GM23338 (cell line): ENCODE results near the gene CLPSL2. TPM values are rescaled to one million over a fixed set of nuclear protein-coding genes. Genes with fewer than 3 reads are reported as not detected.
A peak's percentile ranks its signal among the peaks of the same experiment; 100 is the strongest.

Source experiments
- ATAC-seq: fragments of 200-7000 bp; cut with Tn5 transposase; 3 replicates; pipeline ENCODE4 v1.9.1; 2020
- DNase-seq: peaks from one replicate; pipeline ENCODE4 v3.0.0-alpha.2; 2015; ENCODE audit warnings: low spot score
- H2AFZ ChIP-seq: fragments of 200-600 bp; sonication (generic); 2 replicates; pipeline ENCODE4 v1.8.0; 2016; ENCODE audit warnings: antibody characterized with exemption, mild to moderate bottlenecking, moderate library complexity
- H3F3A ChIP-seq: fragments of 200-600 bp; sonication (generic); replicated peaks from 2 replicates; pipeline ENCODE4 v1.8.0; 2017; ENCODE audit warnings: antibody characterized with exemption, mixed run types, low read depth
- H3K27ac ChIP-seq: fragments of 200-600 bp; sonication (generic); 2 replicates; pipeline ENCODE4 v1.6.1; 2016; ENCODE audit warnings: low read depth
- H3K27me3 ChIP-seq: fragments of 200-600 bp; sonication (generic); 2 replicates; pipeline ENCODE4 v1.8.0; 2016; ENCODE audit warnings: mild to moderate bottlenecking, mixed run types, moderate library complexity; ENCODE audit not compliant: insufficient read depth
- H3K36me3 ChIP-seq: fragments of 200-600 bp; sonication (generic); 2 replicates; pipeline ENCODE4 v1.8.0; 2016; ENCODE audit warnings: mild to moderate bottlenecking; ENCODE audit not compliant: insufficient read depth
- H3K4me1 ChIP-seq: fragments of 200-600 bp; sonication (generic); 2 replicates; pipeline ENCODE4 v1.8.0; 2016; ENCODE audit warnings: mild to moderate bottlenecking, moderate library complexity; ENCODE audit not compliant: insufficient read depth
- H3K4me2 ChIP-seq: fragments of 200-600 bp; sonication (generic); 2 replicates; pipeline ENCODE4 v1.7.1; 2017; ENCODE audit warnings: mixed run types
- H3K4me3 ChIP-seq: fragments of 200-600 bp; sonication (generic); 2 replicates; pipeline ENCODE4 v1.6.1; 2016; ENCODE audit warnings: mixed run types
- H3K79me2 ChIP-seq: fragments of 200-600 bp; sonication (generic); replicated peaks from 2 replicates; pipeline ENCODE4 v1.8.0; 2017; ENCODE audit warnings: mild to moderate bottlenecking; ENCODE audit not compliant: insufficient read depth
- H3K9me2 ChIP-seq: fragments of 200-600 bp; sonication (generic); 2 replicates; pipeline ENCODE4 v1.8.0; 2017; ENCODE audit not compliant: insufficient read depth
- H4K20me1 ChIP-seq: fragments of 200-600 bp; sonication (generic); replicated peaks from 2 replicates; pipeline ENCODE4 v1.8.0; 2017; ENCODE audit warnings: mild to moderate bottlenecking; ENCODE audit not compliant: insufficient read depth
- H3K27ac Mint-ChIP-seq: 2 replicates; pipeline ENCODE4 v1.8.0; 2020; ENCODE audit warnings: inconsistent platforms, mild to moderate bottlenecking, moderate library complexity, mixed read lengths
- H3K27me3 Mint-ChIP-seq: 3 replicates; pipeline ENCODE4 v1.8.0; 2022; ENCODE audit warnings: low read depth, mild to moderate bottlenecking, moderate library complexity, mixed read lengths, inconsistent platforms; ENCODE audit not compliant: insufficient read depth, poor library complexity
- H3K36me3 Mint-ChIP-seq: 3 replicates; pipeline ENCODE4 v1.8.0; 2021; ENCODE audit warnings: low read depth, mild to moderate bottlenecking, inconsistent platforms, moderate library complexity, mixed read lengths
- H3K4me1 Mint-ChIP-seq: 3 replicates; pipeline ENCODE4 v1.8.0; 2020; ENCODE audit warnings: mild to moderate bottlenecking, inconsistent platforms, mixed read lengths
- H3K4me3 Mint-ChIP-seq: 3 replicates; pipeline ENCODE4 v1.8.0; 2021; ENCODE audit warnings: moderate library complexity, mild to moderate bottlenecking, inconsistent platforms, mixed read lengths
- H3K9me3 Mint-ChIP-seq: 3 replicates; pipeline ENCODE4 v1.8.0; 2020; ENCODE audit warnings: moderate library complexity, mild to moderate bottlenecking, inconsistent platforms, mixed read lengths
- CREB1 ChIP-seq: fragments of 250-450 bp; sonication (Bioruptor Pico); IDR thresholded peaks from 2 replicates; pipeline ENCODE4 v1.5.0; 2020; ENCODE audit warnings: low read depth, mild to moderate bottlenecking, moderate library complexity
- ETS1 ChIP-seq: IDR thresholded peaks from 2 replicates; pipeline ENCODE4 v1.6.1; 2016; ENCODE audit warnings: antibody characterized with exemption
- EZH2 ChIP-seq: fragments of 200-600 bp; sonication (generic); IDR thresholded peaks from one replicate; pipeline ENCODE4 v1.8.0; 2017; ENCODE audit warnings: antibody characterized with exemption, mild to moderate bottlenecking, low read depth; ENCODE audit not compliant: unreplicated experiment
- EZH2phosphoT487 ChIP-seq: fragments of 200-600 bp; sonication (generic); IDR thresholded peaks from one replicate; pipeline ENCODE4 v1.8.1; 2018; ENCODE audit warnings: antibody characterized with exemption; ENCODE audit not compliant: unreplicated experiment
- JUNB ChIP-seq: IDR thresholded peaks from one replicate; pipeline ENCODE4 v1.6.1; 2016; ENCODE audit warnings: antibody characterized with exemption; ENCODE audit not compliant: unreplicated experiment
- NANOG ChIP-seq: IDR thresholded peaks from 2 replicates; pipeline ENCODE4 v1.6.1; 2016; ENCODE audit warnings: antibody characterized with exemption, borderline replicate concordance
- POLR2AphosphoS5 ChIP-seq: IDR thresholded peaks from 2 replicates; pipeline ENCODE4 v1.6.1; 2016; ENCODE audit warnings: antibody characterized with exemption, low read depth
- REST ChIP-seq: IDR thresholded peaks from one replicate; pipeline ENCODE4 v1.6.1; 2018; ENCODE audit warnings: antibody characterized with exemption; ENCODE audit not compliant: unreplicated experiment
- STAT1 ChIP-seq: IDR thresholded peaks from one replicate; pipeline ENCODE4 v1.6.1; 2016; ENCODE audit warnings: antibody characterized with exemption; ENCODE audit not compliant: unreplicated experiment
- polyA plus RNA-seq: library from polyadenylated mRNA; unstranded; fragments of >200 nt; fragmentation: Nextera tagmentation; extraction: Ambion mirVana; gene quantifications from 2 replicates; pipeline ENCODE4 v1.2.1, GENCODE V29; 2016
- total RNA-seq: library from RNA; depleted of rRNA; stranded (reverse); fragments of >200 nt; shearing (Covaris generic); gene quantifications from 2 replicates; pipeline ENCODE4 v1.2.3, GENCODE V29; 2014
- TF ChIP-seq, protein P1 (sequence below): fragments of 250-450 bp; sonication (Bioruptor Pico); IDR thresholded peaks from 2 replicates; pipeline ENCODE4 v1.5.0; 2020; ENCODE audit warnings: mild to moderate bottlenecking, moderate library complexity

CLPSL2 gene
- total and polyA plus RNA-seq, 2 experiments from 2014 or later, result 2.9 to 3.1 TPM

- DNase-seq (no peak), ATAC-seq (no peak; the same call in 2 of the 3 replicates)
- TF ChIP-seq EZH2, result no peak
- no peak for TF ChIP-seq ETS1
- no peak for TF ChIP-seq EZH2phosphoT487
- no peak for TF ChIP-seq STAT1
- TF ChIP-seq REST, result no peak
- no peak for TF ChIP-seq POLR2AphosphoS5
- TF ChIP-seq CREB1 (CRISPR knock-in tag), result no peak
- TF ChIP-seq JUNB, result no peak
- TF ChIP-seq, protein P1, sequence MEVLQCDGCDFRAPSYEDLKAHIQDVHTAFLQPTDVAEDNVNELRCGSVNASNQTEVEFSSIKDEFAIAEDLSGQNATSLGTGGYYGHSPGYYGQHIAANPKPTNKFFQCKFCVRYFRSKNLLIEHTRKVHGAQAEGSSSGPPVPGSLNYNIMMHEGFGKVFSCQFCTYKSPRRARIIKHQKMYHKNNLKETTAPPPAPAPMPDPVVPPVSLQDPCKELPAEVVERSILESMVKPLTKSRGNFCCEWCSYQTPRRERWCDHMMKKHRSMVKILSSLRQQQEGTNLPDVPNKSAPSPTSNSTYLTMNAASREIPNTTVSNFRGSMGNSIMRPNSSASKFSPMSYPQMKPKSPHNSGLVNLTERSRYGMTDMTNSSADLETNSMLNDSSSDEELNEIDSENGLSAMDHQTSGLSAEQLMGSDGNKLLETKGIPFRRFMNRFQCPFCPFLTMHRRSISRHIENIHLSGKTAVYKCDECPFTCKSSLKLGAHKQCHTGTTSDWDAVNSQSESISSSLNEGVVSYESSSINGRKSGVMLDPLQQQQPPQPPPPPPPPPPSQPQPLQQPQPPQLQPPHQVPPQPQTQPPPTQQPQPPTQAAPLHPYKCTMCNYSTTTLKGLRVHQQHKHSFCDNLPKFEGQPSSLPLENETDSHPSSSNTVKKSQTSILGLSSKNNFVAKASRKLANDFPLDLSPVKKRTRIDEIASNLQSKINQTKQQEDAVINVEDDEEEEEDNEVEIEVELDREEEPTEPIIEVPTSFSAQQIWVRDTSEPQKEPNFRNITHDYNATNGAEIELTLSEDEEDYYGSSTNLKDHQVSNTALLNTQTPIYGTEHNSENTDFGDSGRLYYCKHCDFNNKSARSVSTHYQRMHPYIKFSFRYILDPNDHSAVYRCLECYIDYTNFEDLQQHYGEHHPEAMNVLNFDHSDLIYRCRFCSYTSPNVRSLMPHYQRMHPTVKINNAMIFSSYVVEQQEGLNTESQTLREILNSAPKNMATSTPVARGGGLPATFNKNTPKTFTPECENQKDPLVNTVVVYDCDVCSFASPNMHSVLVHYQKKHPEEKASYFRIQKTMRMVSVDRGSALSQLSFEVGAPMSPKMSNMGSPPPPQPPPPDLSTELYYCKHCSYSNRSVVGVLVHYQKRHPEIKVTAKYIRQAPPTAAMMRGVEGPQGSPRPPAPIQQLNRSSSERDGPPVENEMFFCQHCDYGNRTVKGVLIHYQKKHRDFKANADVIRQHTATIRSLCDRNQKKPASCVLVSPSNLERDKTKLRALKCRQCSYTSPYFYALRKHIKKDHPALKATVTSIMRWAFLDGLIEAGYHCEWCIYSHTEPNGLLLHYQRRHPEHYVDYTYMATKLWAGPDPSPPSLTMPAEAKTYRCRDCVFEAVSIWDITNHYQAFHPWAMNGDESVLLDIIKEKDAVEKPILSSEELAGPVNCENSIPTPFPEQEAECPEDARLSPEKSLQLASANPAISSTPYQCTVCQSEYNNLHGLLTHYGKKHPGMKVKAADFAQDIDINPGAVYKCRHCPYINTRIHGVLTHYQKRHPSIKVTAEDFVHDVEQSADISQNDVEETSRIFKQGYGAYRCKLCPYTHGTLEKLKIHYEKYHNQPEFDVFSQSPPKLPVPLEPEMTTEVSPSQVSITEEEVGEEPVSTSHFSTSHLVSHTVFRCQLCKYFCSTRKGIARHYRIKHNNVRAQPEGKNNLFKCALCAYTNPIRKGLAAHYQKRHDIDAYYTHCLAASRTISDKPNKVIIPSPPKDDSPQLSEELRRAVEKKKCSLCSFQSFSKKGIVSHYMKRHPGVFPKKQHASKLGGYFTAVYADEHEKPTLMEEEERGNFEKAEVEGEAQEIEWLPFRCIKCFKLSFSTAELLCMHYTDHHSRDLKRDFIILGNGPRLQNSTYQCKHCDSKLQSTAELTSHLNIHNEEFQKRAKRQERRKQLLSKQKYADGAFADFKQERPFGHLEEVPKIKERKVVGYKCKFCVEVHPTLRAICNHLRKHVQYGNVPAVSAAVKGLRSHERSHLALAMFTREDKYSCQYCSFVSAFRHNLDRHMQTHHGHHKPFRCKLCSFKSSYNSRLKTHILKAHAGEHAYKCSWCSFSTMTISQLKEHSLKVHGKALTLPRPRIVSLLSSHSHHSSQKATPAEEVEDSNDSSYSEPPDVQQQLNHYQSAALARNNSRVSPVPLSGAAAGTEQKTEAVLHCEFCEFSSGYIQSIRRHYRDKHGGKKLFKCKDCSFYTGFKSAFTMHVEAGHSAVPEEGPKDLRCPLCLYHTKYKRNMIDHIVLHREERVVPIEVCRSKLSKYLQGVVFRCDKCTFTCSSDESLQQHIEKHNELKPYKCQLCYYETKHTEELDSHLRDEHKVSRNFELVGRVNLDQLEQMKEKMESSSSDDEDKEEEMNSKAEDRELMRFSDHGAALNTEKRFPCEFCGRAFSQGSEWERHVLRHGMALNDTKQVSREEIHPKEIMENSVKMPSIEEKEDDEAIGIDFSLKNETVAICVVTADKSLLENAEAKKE (CRISPR knock-in tag), result no peak
- TF ChIP-seq NANOG, result no peak
- H3K9me2 ChIP-seq, result no peaks in the 10 kb centered on the region
- H3F3A ChIP-seq, result peaks cover 30% of the 10 kb centered on the region
- H3K27me3 ChIP-seq, result peaks cover 13% of the 10 kb centered on the region
- H4K20me1 ChIP-seq, result no peaks in the 10 kb centered on the region
- Mint-ChIP-seq H3K27me3 (peaks cover 30% of the 10 kb centered on the region), H3K27ac (no peak overlapping the region), H3K4me1 (peaks cover 49% of the 10 kb centered on the region), H3K9me3 (no peaks in the 10 kb centered on the region), H3K36me3 (no peaks in the 10 kb centered on the region; the same call in 2 of the 3 replicates), H3K4me3 (peak overlapping the region; percentile 81)
- H3K4me1 ChIP-seq, result peaks cover 43% of the 10 kb centered on the region
- peak overlapping the region; percentile 75 for H3K4me2 ChIP-seq
- peak overlapping the region; percentile 78; the same call in 1 of the 2 replicates for H3K27ac ChIP-seq
- no peak overlapping the region for H2AFZ ChIP-seq
- H3K4me3 ChIP-seq, result peak overlapping the region; percentile 92
- H3K36me3 ChIP-seq, result no peaks in the 10 kb centered on the region; the same call in 1 of the 2 replicates
- H3K79me2 ChIP-seq, result no peaks in the 10 kb centered on the region
These were observed 45.5 kb upstream of the CLPSL2 start for GRCh38 chr6:35730745-35731413.
